Measurements from ENCODE around the gene HCN1. TPM values are rescaled to one million over a fixed set of nuclear protein-coding genes. Genes with fewer than 3 reads are reported as not detected.

The HCN1 gene
- total and polyA plus RNA-seq, 2 of the 13 experiments (the other 11 are each of a cell fraction or from before 2014, with no cell fraction given): not detected

DNA sequence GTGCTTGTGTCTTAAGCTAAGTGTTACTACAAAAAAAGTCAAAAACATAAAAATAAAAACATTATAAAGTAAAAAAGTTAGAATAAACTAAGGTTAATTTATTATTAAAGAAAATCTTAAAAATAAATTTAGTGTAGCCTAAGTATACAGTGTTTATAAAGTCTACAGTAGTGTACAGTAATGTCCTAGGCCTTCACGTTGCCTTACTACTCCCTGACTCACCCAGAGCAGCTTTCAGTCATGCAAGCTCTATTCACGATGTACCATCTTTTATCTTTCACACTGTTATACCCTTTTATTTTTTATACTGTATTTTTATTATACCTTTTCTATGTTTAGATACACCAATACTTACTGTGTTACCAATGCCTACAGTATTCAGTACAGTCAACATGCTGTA is 288.1 kb downstream of the HCN1 start (continued):
- no peak for TF ChIP-seq RAD51 (IDR thresholded peaks at IDR 0.05; ENCODE audit: borderline replicate concordance)
- TF ChIP-seq RORA (CRISPR knock-in tag; IDR thresholded peaks at IDR 0.05): no peak
- no peak for TF ChIP-seq ZNF160 (CRISPR knock-in tag; IDR thresholded peaks at IDR 0.05)
- no peak for TF ChIP-seq SRSF4 (IDR thresholded peaks at IDR 0.05; ENCODE audit: low read depth, low read length, poor library complexity, severe bottlenecking)
- TF ChIP-seq, protein P1, sequence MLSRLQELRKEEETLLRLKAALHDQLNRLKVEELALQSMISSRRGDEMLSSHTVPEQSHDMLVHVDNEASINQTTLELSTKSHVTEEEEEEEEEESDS (CRISPR knock-in tag; IDR thresholded peaks at IDR 0.05; ENCODE audit: borderline replicate concordance): no peak

DNA sequence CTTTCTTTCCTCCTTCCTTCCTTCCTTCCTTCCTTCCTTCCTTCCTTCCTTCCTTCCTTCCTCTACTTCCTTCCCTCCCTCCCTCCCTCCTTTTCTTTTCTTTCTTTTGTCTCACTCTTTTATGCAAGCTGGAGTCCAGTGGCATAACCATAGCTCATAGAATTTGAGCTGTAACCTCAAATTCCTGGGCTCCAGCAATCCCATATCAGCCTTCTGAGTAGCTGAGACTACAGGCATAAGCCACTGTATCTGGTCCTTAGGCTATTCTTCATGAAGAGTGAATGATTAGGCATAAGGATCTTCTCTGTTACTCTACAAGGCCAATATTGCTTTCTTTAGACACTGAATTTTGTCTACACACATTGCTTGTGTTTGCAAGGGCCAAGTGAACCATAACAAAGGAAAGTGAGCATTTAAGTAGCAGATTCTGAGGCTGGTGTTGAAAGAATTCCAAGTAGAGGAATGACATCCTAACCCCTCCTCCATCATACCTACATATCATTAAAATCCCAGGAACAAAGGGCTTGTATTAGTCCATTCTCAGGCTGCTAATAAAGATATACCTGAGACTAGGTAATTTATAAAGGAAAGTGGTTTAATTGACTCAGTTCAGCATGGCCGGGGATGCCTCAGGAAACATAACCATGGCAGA is 293.2 kb downstream of the HCN1 start:
- H2AFZ ChIP-seq (ENCODE audit: low read length): no peak overlapping the region
- H4K20me1 ChIP-seq (ENCODE audit: insufficient read depth, low read length): no peaks in the 10 kb centered on the region
- no peaks in the 10 kb centered on the region for H3K79me2 ChIP-seq (ENCODE audit: insufficient read depth, low read length)
- ChIA-PET CTCF (ENCODE audit: low intra/inter-chr PET ratio, low total read pairs) (no interaction called here), POLR2A (no interaction called here)
- H3K4me1 ChIP-seq (ENCODE audit: insufficient read depth, low read length): no peaks in the 10 kb centered on the region
- no peak overlapping the region for H3K4me2 ChIP-seq (ENCODE audit: low read depth, low read length)
- H3K9me3 ChIP-seq (ENCODE audit: low read length): no peaks in the 10 kb centered on the region; the same call in none of the 2 replicates
- DNase-seq (ENCODE audit: low spot score) (no peak), FAIRE-seq (no peak), ATAC-seq (no peak)
- no peak overlapping the region for H3K27ac ChIP-seq (ENCODE audit: extremely low read length, insufficient read depth, low read length)
- TF ChIP-seq MAF1 (CRISPR knock-in tag; IDR thresholded peaks at IDR 0.05; ENCODE audit: borderline replicate concordance): no peak
- H3K36me3 ChIP-seq (replicated peaks in 1 of 2; ENCODE audit: control insufficient read depth in 1 of 2, insufficient read depth in 2 of 2, low read length in 2 of 2): no peaks in the 10 kb centered on the region
- intact Hi-C loops (cut with micrococcal nuclease; ENCODE audit: unreplicated experiment) (no loop called here), in situ Hi-C loops (cut with HindIII; ENCODE audit: extremely low pct_ligation_motif_present, low pct_unique_long_range_greater_than_20kb) (no loop called here)
- 0% methylated on average over 1 of the region's 1 CpG for WGBS (ENCODE audit: low lambda C conversion rate)
- BruUV-seq (replicated peaks): no TSS peak
- no peak overlapping the region for H3K4me3 ChIP-seq (replicated peaks in 1 of 3; ENCODE audit: insufficient read depth in 1 of 3, low read depth in 2 of 3, low read length in 3 of 3)
- no peak overlapping the region for H3K9ac ChIP-seq (ENCODE audit: insufficient read depth, low read depth, low read length)
- H3K27me3 ChIP-seq (ENCODE audit: control insufficient read depth in 1 of 2, insufficient read depth in 2 of 2, low read length in 2 of 2): no peaks in the 10 kb centered on the region

DNA sequence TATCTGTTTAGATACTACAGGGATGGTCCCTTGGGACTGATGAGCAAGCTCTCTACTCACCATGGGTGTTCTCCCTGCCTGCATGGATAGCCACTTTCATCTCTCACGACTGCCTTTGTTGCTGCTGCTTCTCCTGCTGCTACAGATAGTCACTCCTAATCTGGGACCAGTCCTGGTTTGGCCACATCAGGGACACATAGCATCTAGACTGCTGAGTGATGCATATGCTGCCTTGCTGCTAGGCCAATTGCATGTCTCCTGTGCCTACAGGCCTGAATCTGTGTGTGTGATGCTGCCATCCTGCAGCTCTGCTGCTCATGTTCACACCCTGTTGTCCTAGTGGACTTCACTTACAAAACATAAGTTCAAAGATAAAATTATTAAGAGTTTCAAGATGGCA is 297.1 kb downstream of the HCN1 start:
- Histone ChIP-seq H3K27ac (ENCODE audit: extremely low read length, insufficient read depth, low read length) (no peak overlapping the region), H4K20me1 (ENCODE audit: insufficient read depth, low read length) (no peaks in the 10 kb centered on the region), H3K4me3 (replicated peaks in 1 of 3; ENCODE audit: insufficient read depth in 1 of 3, low read depth in 2 of 3, low read length in 3 of 3) (no peak overlapping the region), H3K9me3 (ENCODE audit: low read length) (peaks cover 1% of the 10 kb centered on the region), H3K4me2 (ENCODE audit: low read depth, low read length) (no peak overlapping the region), H3K79me2 (ENCODE audit: insufficient read depth, low read length) (no peaks in the 10 kb centered on the region), H2AFZ (ENCODE audit: low read length) (no peak overlapping the region), H3K36me3 (replicated peaks in 1 of 2; ENCODE audit: control insufficient read depth in 1 of 2, insufficient read depth in 2 of 2, low read length in 2 of 2) (no peaks in the 10 kb centered on the region), H3K4me1 (ENCODE audit: insufficient read depth, low read length) (no peaks in the 10 kb centered on the region), H3K27me3 (ENCODE audit: control insufficient read depth in 1 of 2, insufficient read depth in 2 of 2, low read length in 2 of 2) (no peaks in the 10 kb centered on the region), H3K9ac (ENCODE audit: insufficient read depth, low read depth, low read length) (no peak overlapping the region)
- no peak for DNase-seq (ENCODE audit: low spot score)
- in situ Hi-C loops (cut with HindIII; ENCODE audit: extremely low pct_ligation_motif_present, low pct_unique_long_range_greater_than_20kb) (no loop called here), intact Hi-C loops (cut with micrococcal nuclease; ENCODE audit: unreplicated experiment) (no loop called here)
- FAIRE-seq: no peak
- ChIA-PET CTCF (ENCODE audit: low intra/inter-chr PET ratio, low total read pairs) (no interaction called here), POLR2A (no interaction called here)
- BruUV-seq (replicated peaks): no TSS peak
- TF ChIP-seq ZNF615 (CRISPR knock-in tag; IDR thresholded peaks at IDR 0.05; ENCODE audit: borderline replicate concordance) (no peak), RFXAP (CRISPR knock-in tag; IDR thresholded peaks at IDR 0.05; ENCODE audit: borderline replicate concordance) (no peak), EHMT2 (IDR thresholded peaks at IDR 0.05; ENCODE audit: borderline replicate concordance, low read depth, low read length) (no peak), KMT2A (CRISPR knock-in tag; IDR thresholded peaks at IDR 0.05) (no peak), SP2 (CRISPR knock-in tag; IDR thresholded peaks at IDR 0.05) (no peak), RFX1 (IDR thresholded peaks at IDR 0.05) (no peak)
- TF ChIP-seq, protein P2, sequence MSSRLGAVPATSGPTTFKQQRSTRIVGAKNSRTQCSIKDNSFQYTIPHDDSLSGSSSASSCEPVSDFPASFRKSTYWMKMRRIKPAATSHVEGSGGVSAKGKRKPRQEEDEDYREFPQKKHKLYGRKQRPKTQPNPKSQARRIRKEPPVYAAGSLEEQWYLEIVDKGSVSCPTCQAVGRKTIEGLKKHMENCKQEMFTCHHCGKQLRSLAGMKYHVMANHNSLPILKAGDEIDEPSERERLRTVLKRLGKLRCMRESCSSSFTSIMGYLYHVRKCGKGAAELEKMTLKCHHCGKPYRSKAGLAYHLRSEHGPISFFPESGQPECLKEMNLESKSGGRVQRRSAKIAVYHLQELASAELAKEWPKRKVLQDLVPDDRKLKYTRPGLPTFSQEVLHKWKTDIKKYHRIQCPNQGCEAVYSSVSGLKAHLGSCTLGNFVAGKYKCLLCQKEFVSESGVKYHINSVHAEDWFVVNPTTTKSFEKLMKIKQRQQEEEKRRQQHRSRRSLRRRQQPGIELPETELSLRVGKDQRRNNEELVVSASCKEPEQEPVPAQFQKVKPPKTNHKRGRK (CRISPR knock-in tag; IDR thresholded peaks at IDR 0.05): no peak
- no peak for ATAC-seq
- WGBS (ENCODE audit: low lambda C conversion rate): 0% methylated on average over 1 of the region's 1 CpG

All from HepG2 (cell line).